Caco-2 (cell line): ENCODE measurements around the gene GPC5. TPM values are rescaled to one million over a fixed set of nuclear protein-coding genes. Genes with fewer than 3 reads are reported as not detected.
A peak's percentile ranks its signal among the peaks of the same experiment; 100 is the strongest.
"Not testable (repeated sequence)": the region's sequence is repeated elsewhere in the genome, so short reads cannot be mapped to it uniquely, and the experiment has no call there.

Source experiments
- BruUV-seq: library from RNA; stranded (reverse); fragments of 400-500 nt; replicated peaks from 2 replicates; lab custom pipeline; 2021; lab: Mats Ljungman, UMichigan
- CTCF ChIA-PET: fragments of 300-600 bp; sonication (Branson Sonifier 250); formaldehyde crosslinking; loops from one replicate; lab custom pipeline; 2022; ENCODE audit warnings: antibody characterized with exemption; lab: Charles Lee
- POLR2A ChIA-PET: fragments of 300-600 bp; sonication (Branson Sonifier 250); formaldehyde crosslinking; loops from one replicate; lab custom pipeline; 2022; ENCODE audit warnings: antibody characterized with exemption; lab: Charles Lee
- DNase-seq, 2 experiments: peaks; one replicate each; pipeline versions ENCODE4 v3.0.0 to v3.0.0-alpha.2; 2020 to 2022
- H3K27me3 ChIP-seq: replicated peaks from 2 replicates; pipeline ENCODE4 v1.6.0; 2011; ENCODE audit warnings: low read length; ENCODE audit not compliant: control insufficient read depth, insufficient read depth
- H3K36me3 ChIP-seq: 2 replicates; pipeline ENCODE4 v1.5.1; 2011; ENCODE audit warnings: low read length; ENCODE audit not compliant: control insufficient read depth, insufficient read depth
- H3K4me1 ChIP-seq: fragments of 250-450 bp; sonication (Bioruptor Pico); 2 replicates; pipeline ENCODE4 v1.5.1; 2020; ENCODE audit warnings: mild to moderate bottlenecking
- H3K4me3 ChIP-seq: 2 replicates; pipeline ENCODE4 v1.5.1; 2011; ENCODE audit warnings: low read depth, mild to moderate bottlenecking, control low read depth, low read length
- H3K9me3 ChIP-seq: fragments of 250-450 bp; sonication (Bioruptor Pico); 2 replicates; pipeline ENCODE4 v1.5.1; 2020; ENCODE audit warnings: mild to moderate bottlenecking, moderate library complexity
- H3K27ac Mint-ChIP-seq: one replicate; pipeline ENCODE4 v1.8.0; 2022; ENCODE audit warnings: mixed read lengths; ENCODE audit not compliant: unreplicated experiment
- H3K27me3 Mint-ChIP-seq: one replicate; pipeline ENCODE4 v1.8.0; 2022; ENCODE audit warnings: mixed read lengths; ENCODE audit not compliant: insufficient read depth, unreplicated experiment
- H3K36me3 Mint-ChIP-seq: one replicate; pipeline ENCODE4 v1.8.0; 2022; ENCODE audit warnings: mild to moderate bottlenecking, mixed read lengths; ENCODE audit not compliant: insufficient read depth, unreplicated experiment
- H3K4me1 Mint-ChIP-seq: one replicate; pipeline ENCODE4 v1.8.0; 2022; ENCODE audit warnings: low read depth, mixed read lengths; ENCODE audit not compliant: unreplicated experiment
- H3K4me3 Mint-ChIP-seq: one replicate; pipeline ENCODE4 v1.8.0; 2022; ENCODE audit warnings: mild to moderate bottlenecking, moderate library complexity, mixed read lengths; ENCODE audit not compliant: unreplicated experiment
- H3K9me3 Mint-ChIP-seq: one replicate; pipeline ENCODE4 v1.8.0; 2022; ENCODE audit warnings: mixed read lengths; ENCODE audit not compliant: unreplicated experiment
- CTCF ChIP-seq, 2 experiments: fragments of 200-600 bp in 1 of 2; IDR thresholded peaks; 1 replicate in 1 of 2; 2 replicates in 1 of 2; pipeline versions ENCODE4 v1.5.1 to v1.8.0; 2011 to 2022; ENCODE audit warnings: antibody characterized with exemption in 1 of 2, control low read depth in 1 of 2, inconsistent platforms in 1 of 2, low read depth in 1 of 2, low read length in 1 of 2, mild to moderate bottlenecking in 1 of 2, moderate library complexity in 1 of 2; ENCODE audit not compliant: insufficient read depth in 1 of 2, severe bottlenecking in 1 of 2, unreplicated experiment in 1 of 2
- intact Hi-C: fragments of 100-400 bp; cut with micrococcal nuclease; formaldehyde crosslinking; loops from one replicate; pipeline ENCODE4 v1.10.0; 2022; ENCODE audit not compliant: unreplicated experiment
- total RNA-seq: library from RNA; stranded (reverse); gene quantifications from 2 replicates; pipeline ENCODE4 v1.2.3, GENCODE V29; 2022

The GPC5 gene
- total RNA-seq, 1 experiment from 2014 or later, result 4.1 TPM

GRCh38 chr13:92480387-92480786 lies 1082.0 kb downstream of the GPC5 start:
- POLR2A ChIA-PET, result no interaction called here
- Histone ChIP-seq H3K4me3 (no peak overlapping the region), H3K27me3 (no peaks in the 10 kb centered on the region), H3K4me1 (no peaks in the 10 kb centered on the region; the same call in 1 of the 2 replicates), H3K9me3 (no peaks in the 10 kb centered on the region), H3K36me3 (no peaks in the 10 kb centered on the region)
- Mint-ChIP-seq H3K4me1 (no peaks in the 10 kb centered on the region), H3K27ac (peak overlapping the region; percentile 16), H3K36me3 (no peaks in the 10 kb centered on the region), H3K9me3 (no peaks in the 10 kb centered on the region), H3K27me3 (no peaks in the 10 kb centered on the region), H3K4me3 (no peak overlapping the region)
- intact Hi-C loops, result no loop called here
- peak in 1 of 2 experiments; percentile 39 for DNase-seq
- TF ChIP-seq CTCF (IDR thresholded peaks at IDR 0.05; ENCODE audit: insufficient read depth in 1 of 2, low read depth in 1 of 2, low read length in 1 of 2, severe bottlenecking in 1 of 2, unreplicated experiment in 1 of 2), result no peak
- no TSS peak for BruUV-seq
- CTCF ChIA-PET, result no interaction called here

- H3K36me3 Mint-ChIP-seq, DNase-seq, H3K36me3 ChIP-seq, H3K27ac Mint-ChIP-seq, BruUV-seq, H3K27me3 Mint-ChIP-seq, H3K4me1 ChIP-seq, H3K4me3 ChIP-seq, CTCF ChIA-PET, H3K9me3 ChIP-seq, H3K9me3 Mint-ChIP-seq, POLR2A ChIA-PET, intact Hi-C loops, H3K4me1 Mint-ChIP-seq, H3K27me3 ChIP-seq, H3K4me3 Mint-ChIP-seq: not testable (repeated sequence)
Observed at GRCh38 chr13:92482790-92483189, 1084.4 kb downstream of the GPC5 start.

GRCh38 chr13:92483894-92484293 lies 1085.5 kb downstream of the GPC5 start:
- no peaks in the 10 kb centered on the region for H3K4me1 Mint-ChIP-seq
- H3K36me3 ChIP-seq, result no peaks in the 10 kb centered on the region
- no peak overlapping the region for H3K4me3 Mint-ChIP-seq
- no peaks in the 10 kb centered on the region for H3K36me3 Mint-ChIP-seq
- no peak overlapping the region for H3K4me3 ChIP-seq
- no peak for TF ChIP-seq CTCF (IDR thresholded peaks at IDR 0.05; ENCODE audit: insufficient read depth in 1 of 2, low read depth in 1 of 2, low read length in 1 of 2, severe bottlenecking in 1 of 2, unreplicated experiment in 1 of 2)
- ChIA-PET POLR2A (no interaction called here), CTCF (no interaction called here)
- BruUV-seq, result no TSS peak
- H3K9me3 ChIP-seq, result no peaks in the 10 kb centered on the region
- no peak for DNase-seq
- H3K27me3 ChIP-seq, result no peaks in the 10 kb centered on the region
- no peaks in the 10 kb centered on the region; the same call in 1 of the 2 replicates for H3K4me1 ChIP-seq
- intact Hi-C loops, result no loop called here
- H3K9me3 Mint-ChIP-seq, result no peaks in the 10 kb centered on the region
- no peak overlapping the region for H3K27ac Mint-ChIP-seq
- H3K27me3 Mint-ChIP-seq, result no peaks in the 10 kb centered on the region

GRCh38 chr13:92487238-92487637 lies 1088.8 kb downstream of the GPC5 start:
- Histone ChIP-seq H3K4me1 (no peaks in the 10 kb centered on the region), H3K27me3 (no peaks in the 10 kb centered on the region), H3K4me3 (no peak overlapping the region), H3K36me3 (no peaks in the 10 kb centered on the region), H3K9me3 (no peaks in the 10 kb centered on the region)
- intact Hi-C loops, result no loop called here
- no peaks in the 10 kb centered on the region for H3K4me1 Mint-ChIP-seq
- BruUV-seq, result no TSS peak
- DNase-seq, result no peak
- ChIA-PET CTCF (no interaction called here), POLR2A (no interaction called here)
- no peaks in the 10 kb centered on the region for H3K9me3 Mint-ChIP-seq
- TF ChIP-seq CTCF (IDR thresholded peaks at IDR 0.05; ENCODE audit: insufficient read depth in 1 of 2, low read depth in 1 of 2, low read length in 1 of 2, severe bottlenecking in 1 of 2, unreplicated experiment in 1 of 2), result no peak
- H3K36me3 Mint-ChIP-seq, result no peaks in the 10 kb centered on the region
- no peak overlapping the region for H3K4me3 Mint-ChIP-seq
- H3K27me3 Mint-ChIP-seq, result no peaks in the 10 kb centered on the region
- H3K27ac Mint-ChIP-seq, result no peak overlapping the region
